Naive thymus-derived CD4-positive, alpha-beta T cell (primary cell): ENCODE measurements around the gene AFDN. TPM values are rescaled to one million over a fixed set of nuclear protein-coding genes. Genes with fewer than 3 reads are reported as not detected.

Experiments used
- ATAC-seq: fragments of 150-1000 bp; cut with Tn5 transposase; 2 replicates; pipeline ENCODE4 v1.10.0; 2021; ENCODE audit warnings: mild to moderate bottlenecking, moderate library complexity
- CTCF ChIA-PET: fragments of 350-600 bp; sonication (Branson Sonifier 250); formaldehyde crosslinking; loops from one replicate; lab custom pipeline; 2021; ENCODE audit warnings: antibody characterized with exemption; lab: Charles Lee
- POLR2A ChIA-PET: fragments of 350-600 bp; sonication (Branson Sonifier 250); formaldehyde crosslinking; loops from one replicate; lab custom pipeline; 2021; ENCODE audit warnings: antibody characterized with exemption, inconsistent platforms; lab: Charles Lee
- DNase-seq, 9 donors: peaks; one replicate each; pipeline versions ENCODE4 v3.0.0 to v3.0.0-alpha.2; 2020 to 2022; ENCODE audit warnings: mixed read lengths in 1 of 9
- H3K27ac ChIP-seq: one replicate; pipeline ENCODE4 v1.7.0; 2013; ENCODE audit warnings: mild to moderate bottlenecking, low read depth, low read length, moderate library complexity
- H3K27me3 ChIP-seq, 2 donors: one replicate each; pipeline ENCODE4 v1.7.0; 2013; ENCODE audit warnings: low read length in 2 of 2, mild to moderate bottlenecking in 2 of 2, moderate library complexity in 2 of 2; ENCODE audit not compliant: control insufficient read depth in 2 of 2, insufficient read depth in 2 of 2
- H3K36me3 ChIP-seq, 3 experiments: 1 replicate in 2 of 3; 2 replicates in 1 of 3; pipeline ENCODE4 v1.7.0; 2013; ENCODE audit warnings: low read length in 3 of 3, mild to moderate bottlenecking in 3 of 3, moderate library complexity in 1 of 3; ENCODE audit not compliant: insufficient read depth in 3 of 3, control insufficient read depth in 2 of 3
- H3K4me1 ChIP-seq, 2 donors: one replicate each; pipeline ENCODE4 v1.7.0; 2013; ENCODE audit warnings: low read length in 2 of 2, mild to moderate bottlenecking in 2 of 2, moderate library complexity in 1 of 2; ENCODE audit not compliant: control insufficient read depth in 2 of 2, insufficient read depth in 2 of 2
- H3K4me3 ChIP-seq: 2 replicates; pipeline ENCODE4 v1.7.0; 2013; ENCODE audit warnings: mild to moderate bottlenecking, low read length
- H3K9me3 ChIP-seq, 3 experiments: 1 replicate in 2 of 3; 2 replicates in 1 of 3; pipeline ENCODE4 v1.7.0; 2013; ENCODE audit warnings: low read length in 3 of 3; ENCODE audit not compliant: control insufficient read depth in 2 of 3
- H3K27ac Mint-ChIP-seq, 9 donors: one replicate each; pipeline ENCODE4 v1.8.0; 2020 to 2022; ENCODE audit warnings: mixed read lengths in 9 of 9, mild to moderate bottlenecking in 8 of 9, moderate library complexity in 5 of 9, inconsistent platforms in 2 of 9
- H3K27me3 Mint-ChIP-seq, 5 donors: one replicate each; pipeline ENCODE4 v1.8.0; 2021 to 2022; ENCODE audit warnings: mixed read lengths in 5 of 5, mild to moderate bottlenecking in 1 of 5
- H3K36me3 Mint-ChIP-seq, 5 donors: one replicate each; pipeline ENCODE4 v1.8.0; 2020 to 2022; ENCODE audit warnings: mixed read lengths in 5 of 5, mild to moderate bottlenecking in 3 of 5, inconsistent platforms in 1 of 5
- H3K4me1 Mint-ChIP-seq, 7 donors: one replicate each; pipeline ENCODE4 v1.8.0; 2020 to 2022; ENCODE audit warnings: mixed read lengths in 7 of 7, mild to moderate bottlenecking in 3 of 7, inconsistent platforms in 1 of 7
- H3K4me3 Mint-ChIP-seq, 10 donors: one replicate each; pipeline ENCODE4 v1.8.0; 2020 to 2022; ENCODE audit warnings: mild to moderate bottlenecking in 10 of 10, mixed read lengths in 10 of 10, moderate library complexity in 6 of 10, inconsistent platforms in 2 of 10
- H3K9me3 Mint-ChIP-seq, 11 donors: one replicate each; pipeline ENCODE4 v1.8.0; 2020 to 2022; ENCODE audit warnings: mixed read lengths in 11 of 11, mild to moderate bottlenecking in 4 of 11, inconsistent platforms in 1 of 11, moderate library complexity in 1 of 11
- intact Hi-C, 2 donors: fragments of 100-400 bp; cut with micrococcal nuclease; formaldehyde crosslinking; loops; one replicate each; pipeline ENCODE4 v1.15.1; 2023
- polyA plus RNA-seq, 2 donors: library from polyadenylated mRNA; unstranded; fragments of 300-500 nt; fragmentation: Illumina TruSeq; gene quantifications; one replicate each; pipeline ENCODE4 v1.2.3, GENCODE V29; 2021
- total RNA-seq, 6 experiments: library from RNA in 5 of 6; stranded (reverse) in 5 of 6; gene quantifications; 1 replicate in 5 of 6; 2 replicates in 1 of 6; pipeline ENCODE4 v1.2.3 and lab custom pipeline; 2021 to 2026

The AFDN gene
- total and polyA plus RNA-seq, 7 experiments from 2014 or later = 0.08 to 55.1 (median 3.6) TPM

GRCh38 chr6:167791780-167792478 lies 34.8 kb upstream of the AFDN start:
- Histone ChIP-seq H3K4me1 (no peaks in the 10 kb centered on the region), H3K27ac (no peak overlapping the region), H3K27me3 (peaks cover 0 to 2% of the 10 kb centered on the region in 2 donors), H3K9me3 (no peaks in the 10 kb centered on the region), H3K4me3 (no peak overlapping the region), H3K36me3 (no peaks in the 10 kb centered on the region)
- DNase-seq (no peak), ATAC-seq (no peak)
- CTCF ChIA-PET = interaction anchor here (0.7 kb wide), 1 partner anchor 1768 kb away, joined by 3 read pairs; no protein-coding TSS in a partner anchor
- POLR2A ChIA-PET = no interaction called here
- H3K27ac Mint-ChIP-seq = no peak overlapping the region
- H3K4me1 Mint-ChIP-seq = peaks cover 6 to 16% (median 10%) of the 10 kb centered on the region in 7 donors
- peaks cover 32 to 49% (median 45%) of the 10 kb centered on the region in 5 donors for H3K27me3 Mint-ChIP-seq
- intact Hi-C loops = no loop called here
- no peaks in the 10 kb centered on the region for H3K36me3 Mint-ChIP-seq
- H3K9me3 Mint-ChIP-seq = peaks cover 0 to 1% (median 0%) of the 10 kb centered on the region in 11 donors
- H3K4me3 Mint-ChIP-seq = no peak overlapping the region

GRCh38 chr6:167793421-167793820 lies 33.3 kb upstream of the AFDN start:
- no peak for ATAC-seq

GRCh38 chr6:167794161-167795157 lies 32.3 kb upstream of the AFDN start:
- ATAC-seq = no peak
- Histone ChIP-seq H3K27ac (no peak overlapping the region), H3K36me3 (no peaks in the 10 kb centered on the region), H3K4me3 (no peak overlapping the region), H3K27me3 (peaks cover 0 to 5% of the 10 kb centered on the region in 2 donors), H3K4me1 (no peaks in the 10 kb centered on the region), H3K9me3 (no peaks in the 10 kb centered on the region)
- Mint-ChIP-seq H3K27ac (no peak overlapping the region), H3K36me3 (no peaks in the 10 kb centered on the region), H3K27me3 (peaks cover 50 to 69% (median 59%) of the 10 kb centered on the region in 5 donors), H3K4me1 (peaks cover 6 to 22% (median 14%) of the 10 kb centered on the region in 7 donors), H3K4me3 (peak overlapping the region in 4 of 10 donors; percentile 9 to 67 (median 26)), H3K9me3 (peaks cover 0 to 3% (median 0%) of the 10 kb centered on the region in 11 donors)
- intact Hi-C loops = no loop called here
- no peak for DNase-seq
- POLR2A ChIA-PET = no interaction called here
- CTCF ChIA-PET = no interaction called here

More at GRCh38 chr6:167793421-167793820, 33.3 kb upstream of the AFDN start:
- no peaks in the 10 kb centered on the region for H3K36me3 ChIP-seq
- no peaks in the 10 kb centered on the region for H3K4me1 ChIP-seq
- no peaks in the 10 kb centered on the region for H3K36me3 Mint-ChIP-seq
- H3K27me3 Mint-ChIP-seq = peaks cover 40 to 62% (median 52%) of the 10 kb centered on the region in 5 donors
- peaks cover 0 to 3% (median 0%) of the 10 kb centered on the region in 11 donors for H3K9me3 Mint-ChIP-seq
- ChIA-PET CTCF (no interaction called here), POLR2A (no interaction called here)
- H3K4me3 ChIP-seq = no peak overlapping the region
- no peak overlapping the region for H3K4me3 Mint-ChIP-seq
- no peak overlapping the region for H3K27ac ChIP-seq
- intact Hi-C loops = no loop called here
- DNase-seq = no peak
- H3K27me3 ChIP-seq = peaks cover 0 to 5% of the 10 kb centered on the region in 2 donors
- H3K9me3 ChIP-seq = no peaks in the 10 kb centered on the region
- peaks cover 6 to 22% (median 14%) of the 10 kb centered on the region in 7 donors for H3K4me1 Mint-ChIP-seq
- H3K27ac Mint-ChIP-seq = no peak overlapping the region

- intact Hi-C loops = no loop called here
- Mint-ChIP-seq H3K9me3 (peaks cover 0 to 3% (median 0%) of the 10 kb centered on the region in 11 donors), H3K27me3 (peaks cover 53 to 74% (median 65%) of the 10 kb centered on the region in 5 donors), H3K4me1 (peaks cover 6 to 22% (median 14%) of the 10 kb centered on the region in 7 donors), H3K4me3 (peak overlapping the region in 6 of 10 donors; percentile 20 to 80 (median 34)), H3K36me3 (no peaks in the 10 kb centered on the region), H3K27ac (no peak overlapping the region)
- no peak overlapping the region for H3K27ac ChIP-seq
- no peaks in the 10 kb centered on the region for H3K4me1 ChIP-seq
- ChIA-PET CTCF (no interaction called here), POLR2A (no interaction called here)
- no peaks in the 10 kb centered on the region for H3K9me3 ChIP-seq
- peaks cover 0 to 5% of the 10 kb centered on the region in 2 donors for H3K27me3 ChIP-seq
- ATAC-seq = no peak
- no peak overlapping the region for H3K4me3 ChIP-seq
- no peaks in the 10 kb centered on the region for H3K36me3 ChIP-seq
- no peak for DNase-seq
These were observed 31.3 kb upstream of the AFDN start for GRCh38 chr6:167795321-167795811.

- H3K27ac ChIP-seq = no peak overlapping the region
- peaks cover 0 to 5% of the 10 kb centered on the region in 2 donors for H3K27me3 ChIP-seq
- intact Hi-C loops = no loop called here
- no peaks in the 10 kb centered on the region for H3K36me3 Mint-ChIP-seq
- DNase-seq (no peak), ATAC-seq (no peak)
- peak overlapping the region in 5 of 10 donors; percentile 20 to 80 (median 36) for H3K4me3 Mint-ChIP-seq
- no peaks in the 10 kb centered on the region for H3K4me1 ChIP-seq
- H3K9me3 ChIP-seq = no peaks in the 10 kb centered on the region
- H3K27me3 Mint-ChIP-seq = peaks cover 49 to 70% (median 60%) of the 10 kb centered on the region in 5 donors
- ChIA-PET POLR2A (no interaction called here), CTCF (interaction anchor here (1.1 kb wide), 1 partner anchor 9 kb away, joined by 3 read pairs; no protein-coding TSS in a partner anchor)
- no peak overlapping the region for H3K27ac Mint-ChIP-seq
- peaks cover 0 to 3% (median 0%) of the 10 kb centered on the region in 11 donors for H3K9me3 Mint-ChIP-seq
- no peak overlapping the region for H3K4me3 ChIP-seq
- no peaks in the 10 kb centered on the region for H3K36me3 ChIP-seq
- peaks cover 6 to 22% (median 14%) of the 10 kb centered on the region in 7 donors for H3K4me1 Mint-ChIP-seq
These were observed 30.9 kb upstream of the AFDN start for GRCh38 chr6:167795874-167796191.

- Histone ChIP-seq H3K27ac (no peak overlapping the region), H3K9me3 (no peaks in the 10 kb centered on the region), H3K27me3 (peaks cover 0 to 5% of the 10 kb centered on the region in 2 donors), H3K36me3 (no peaks in the 10 kb centered on the region), H3K4me3 (no peak overlapping the region), H3K4me1 (no peaks in the 10 kb centered on the region)
- ChIA-PET CTCF (interaction anchor here (1.1 kb wide), 1 partner anchor 10 kb away, joined by 3 read pairs; no protein-coding TSS in a partner anchor), POLR2A (no interaction called here)
- Mint-ChIP-seq H3K4me3 (peak overlapping the region; percentile 17 to 80 (median 55)), H3K27ac (no peak overlapping the region), H3K36me3 (no peaks in the 10 kb centered on the region), H3K9me3 (peaks cover 0 to 3% (median 0%) of the 10 kb centered on the region in 11 donors), H3K4me1 (peaks cover 6 to 22% (median 14%) of the 10 kb centered on the region in 7 donors), H3K27me3 (peaks cover 52 to 73% (median 60%) of the 10 kb centered on the region in 5 donors)
- intact Hi-C loops = no loop called here
- ATAC-seq (no peak), DNase-seq (no peak)
These were observed 30.3 kb upstream of the AFDN start for GRCh38 chr6:167796192-167796981.
